GM12878 (cell line): Measurements from ENCODE around the gene TIMM8A. TPM values are rescaled to one million over a fixed set of nuclear protein-coding genes. Genes with fewer than 3 reads are reported as not detected.

Source experiments
- ATAC-seq: fragments of 200-7000 bp; cut with Tn5 transposase; 3 replicates; pipeline ENCODE4 v1.9.1; 2020; ENCODE audit warnings: mild to moderate bottlenecking, moderate library complexity
- BruUV-seq: library from RNA; stranded (reverse); fragments of 400-500 nt; replicated peaks from 2 replicates; lab custom pipeline; 2021; lab: Mats Ljungman, UMichigan
- CTCF ChIA-PET: fragments of 300-600 bp; sonication (Branson Sonifier 250); formaldehyde crosslinking; extraction: SDS; loops from one replicate; lab custom pipeline; 2021; ENCODE audit warnings: inconsistent platforms; lab: Yijun Ruan, JAX
- POLR2A ChIA-PET: fragments of 350-600 bp; formaldehyde crosslinking; extraction: SDS; loops from one replicate; lab custom pipeline; 2021; ENCODE audit warnings: inconsistent platforms; lab: Charles Lee
- RAD21 ChIA-PET: fragments of 300-600 bp; sonication (Branson Sonifier 250); formaldehyde crosslinking; loops from one replicate; lab custom pipeline; 2023; ENCODE audit warnings: antibody characterized with exemption; ENCODE audit not compliant: unreplicated experiment; lab: Charles Lee
- SMC1A ChIA-PET: fragments of 300-600 bp; sonication (Branson Sonifier 250); formaldehyde crosslinking; loops from one replicate; lab custom pipeline; 2023; ENCODE audit not compliant: unreplicated experiment, uncharacterized antibody; lab: Charles Lee
- DNase-seq: peaks from one replicate; pipeline ENCODE4 v3.0.0-alpha.2; 2011; ENCODE audit warnings: low read depth, low spot score
- FAIRE-seq: peaks from 3 replicates; lab custom pipeline; 2011; peaks lifted over from hg19 to GRCh38; lab: Jason Lieb, UNC
- H2AFZ ChIP-seq: 2 replicates; pipeline ENCODE4 v1.6.0; 2011; ENCODE audit warnings: low read depth, low read length, control low read depth; ENCODE audit not compliant: control insufficient read depth
- H3K27ac ChIP-seq: 2 replicates; pipeline ENCODE4 v1.5.1; 2011; ENCODE audit warnings: control low read depth; ENCODE audit not compliant: control insufficient read depth, insufficient read depth
- H3K27me3 ChIP-seq, 2 experiments: replicated peaks in 1 of 2; 2 replicates each; pipeline versions ENCODE4 v1.6.0 to v1.6.1; 2011; ENCODE audit warnings: low read length in 1 of 2; ENCODE audit not compliant: control insufficient read depth in 2 of 2, insufficient read depth in 2 of 2
- H3K36me3 ChIP-seq, 2 experiments: 2 replicates each; pipeline ENCODE4 v1.5.1; 2011; ENCODE audit warnings: low read length in 1 of 2; ENCODE audit not compliant: control insufficient read depth in 2 of 2, insufficient read depth in 2 of 2
- H3K4me1 ChIP-seq: 2 replicates; pipeline ENCODE4 v1.6.1; 2011; ENCODE audit warnings: mild to moderate bottlenecking, low read length, moderate library complexity, mixed read lengths; ENCODE audit not compliant: control insufficient read depth, insufficient read depth
- H3K4me2 ChIP-seq: 2 replicates; pipeline ENCODE4 v1.6.0; 2011; ENCODE audit warnings: control low read depth; ENCODE audit not compliant: control insufficient read depth, insufficient read depth
- H3K4me3 ChIP-seq: fragments of 200-600 bp; sonication (generic); 2 replicates; pipeline ENCODE4 v1.5.1; 2016
- H3K79me2 ChIP-seq: 2 replicates; pipeline ENCODE4 v1.6.0; 2011; ENCODE audit warnings: low read length; ENCODE audit not compliant: control insufficient read depth, insufficient read depth
- H3K9ac ChIP-seq: 2 replicates; pipeline ENCODE4 v1.8.0; 2011; ENCODE audit warnings: low read length, control low read depth, mixed read lengths; ENCODE audit not compliant: control insufficient read depth, insufficient read depth
- H3K9me3 ChIP-seq: replicated peaks from 3 replicates; pipeline ENCODE4 v1.5.1; 2011; ENCODE audit warnings: mild to moderate bottlenecking, low read length; ENCODE audit not compliant: control insufficient read depth, insufficient read depth
- H4K20me1 ChIP-seq: 2 replicates; pipeline ENCODE4 v1.6.0; 2011; ENCODE audit not compliant: control insufficient read depth, insufficient read depth
- ASH2L ChIP-seq: fragments of 300-600, 200-600 bp; sonication (generic); IDR thresholded peaks from 2 replicates; pipeline ENCODE4 v1.6.1; 2017; ENCODE audit warnings: low read depth, mild to moderate bottlenecking, borderline replicate concordance
- BHLHE40 ChIP-seq, 2 experiments: fragments of 450-650 bp in 1 of 2; IDR thresholded peaks; 2 replicates each; pipeline ENCODE4 v1.6.1; 2011 to 2017; ENCODE audit warnings: low read depth in 2 of 2, borderline replicate concordance in 1 of 2, improper control_type of control experiment in 1 of 2, low read length in 1 of 2, mild to moderate bottlenecking in 1 of 2
- ELK1 ChIP-seq: IDR thresholded peaks from 2 replicates; pipeline ENCODE4 v1.6.1; 2012; ENCODE audit warnings: low read depth, low read length, improper control_type of control experiment
- GATAD2B ChIP-seq: fragments of 450-650 bp; conservative IDR thresholded peaks from 2 replicates; pipeline ENCODE4 v1.6.1; 2017; ENCODE audit warnings: low read depth, mild to moderate bottlenecking, moderate library complexity
- HDAC2 ChIP-seq: fragments of 200-600 bp; sonication (generic); IDR thresholded peaks from 2 replicates; pipeline ENCODE4 v1.6.1; 2017
- IKZF2 ChIP-seq, 2 experiments: fragments of 450-650 bp; IDR thresholded peaks; 2 replicates each; pipeline ENCODE4 v1.6.1; 2017; ENCODE audit warnings: mild to moderate bottlenecking in 2 of 2, moderate library complexity in 2 of 2
- MEF2B ChIP-seq: fragments of 450-650 bp; IDR thresholded peaks from 2 replicates; pipeline ENCODE4 v1.6.1; 2018; ENCODE audit warnings: mild to moderate bottlenecking, moderate library complexity; ENCODE audit not compliant: partially characterized antibody, poor library complexity, severe bottlenecking
- MTA2 ChIP-seq: fragments of 450-650 bp; IDR thresholded peaks from 2 replicates; pipeline ENCODE4 v1.6.1; 2016; ENCODE audit warnings: low read depth, mild to moderate bottlenecking, moderate library complexity
- NFYB ChIP-seq: IDR thresholded peaks from 2 replicates; pipeline ENCODE4 v1.6.1; 2011; ENCODE audit warnings: low read depth, mild to moderate bottlenecking, low read length, improper control_type of control experiment, moderate library complexity; ENCODE audit not compliant: insufficient read depth
- NR2C1 ChIP-seq: fragments of 450-650 bp; IDR thresholded peaks from 2 replicates; pipeline ENCODE4 v1.6.1; 2017; ENCODE audit warnings: antibody characterized with exemption, mild to moderate bottlenecking, moderate library complexity
- NRF1 ChIP-seq: conservative IDR thresholded peaks from 2 replicates; pipeline ENCODE4 v1.6.1; 2011; ENCODE audit warnings: mild to moderate bottlenecking, low read depth, low read length, improper control_type of control experiment
- POU2F2 ChIP-seq: IDR thresholded peaks from 3 replicates; pipeline ENCODE4 v1.6.1; 2011; ENCODE audit warnings: low read depth, mild to moderate bottlenecking, low read length, borderline replicate concordance
- SMC3 ChIP-seq: IDR thresholded peaks from 2 replicates; pipeline ENCODE4 v1.6.1; 2011; ENCODE audit warnings: low read length, improper control_type of control experiment, borderline replicate concordance
- ZSCAN29 ChIP-seq: fragments of 450-650 bp; IDR thresholded peaks from 2 replicates; pipeline ENCODE4 v1.6.1; 2017; ENCODE audit warnings: mild to moderate bottlenecking, moderate library complexity
- WGBS: methylation state at CpG from one replicate; pipeline ENCODE4 v1.1.6; 2016; ENCODE audit warnings: low lambda C conversion rate; ENCODE audit not compliant: insufficient replicate concordance, insufficient coverage; ENCODE audit errors: missing lambda C conversion rate; 5-methylcytosine and 5-hydroxymethylcytosine counted together
- in situ Hi-C: fragments of 300-500 bp; cut with MboI; formaldehyde crosslinking; loops from 9 replicates; pipeline ENCODE4 v1.14.3; 2018; ENCODE audit warnings: mixed read lengths
- intact Hi-C: fragments of 100-400 bp; cut with micrococcal nuclease; formaldehyde crosslinking; loops from one replicate; pipeline ENCODE4 v1.14.2; 2022; ENCODE audit not compliant: unreplicated experiment
- polyA plus RNA-seq, 11 experiments: library from polyadenylated mRNA; depleted of rRNA in 4 of 11; unstranded in 6 of 11; stranded (reverse) in 5 of 11; fragments of >200 nt; fragmentation: Nextera tagmentation in 4 of 11; fragmentation: Illumina TruSeq in 1 of 11; extraction: Ambion mirVana in 4 of 11; extraction: Trizol in 1 of 11; gene quantifications; 1 replicate in 1 of 11; 2 replicates in 10 of 11; pipeline versions ENCODE4 v1.2.1 to v1.2.3, GENCODE V29; 2011 to 2016; ENCODE audit warnings: inconsistent platforms in 2 of 11, missing spikeins in 2 of 11, low read depth in 1 of 11
- total RNA-seq, 4 experiments: library from RNA; depleted of rRNA in 3 of 4; stranded (reverse); fragments of >200 nt in 3 of 4; fragmentation: Illumina TruSeq in 1 of 4; extraction: Trizol in 1 of 4; gene quantifications; 2 replicates each; pipeline versions ENCODE4 v1.2.1 to v1.2.3, GENCODE V29; 2013 to 2021

TIMM8A gene
- total and polyA plus RNA-seq, 10 of the 15 experiments (the other 5 are each of a cell fraction or from before 2014, with no cell fraction given), result 6.7 to 92.7 (median 26.5) TPM

- TF ChIP-seq ELK1 (no peak), POU2F2 (peak; percentile 86; the same call in 1 of the 3 replicates), NR2C1 (no peak), IKZF2 (IDR thresholded peaks at IDR 0.05) (0 out of 4 replicates have a peak, but pooled peaks of 1 of the 2 experiments have one; percentile 22), BHLHE40 (IDR thresholded peaks at IDR 0.05; ENCODE audit: borderline replicate concordance in 1 of 2, low read depth in 2 of 2, low read length in 1 of 2) (peak; percentile 72 to 78; a peak in 2 of 4 replicates), HDAC2 (no peak), SMC3 (no peak), NFYB (peak; percentile 66; the same call in 1 of the 2 replicates), MEF2B (no peak), NRF1 (no peak)
Observed at GRCh38 chrX:101383679-101384205, 35.2 kb upstream of the TIMM8A start (continued).

- intact Hi-C loops, result no loop called here
- in situ Hi-C loops, result no loop called here
- H3K36me3 ChIP-seq, result no peaks in the 10 kb centered on the region; a peak in 1 of 4 replicates
- WGBS, result 0% methylated on average over 1 of the region's 1 CpG
- H3K9me3 ChIP-seq, result no peaks in the 10 kb centered on the region
- no peak overlapping the region for H3K4me2 ChIP-seq
- H3K27me3 ChIP-seq, result no peaks in the 10 kb centered on the region
- FAIRE-seq (peak; percentile 13), ATAC-seq (peak; percentile 70), DNase-seq (no peak)
- no peaks in the 10 kb centered on the region for H4K20me1 ChIP-seq
- H3K4me1 ChIP-seq, result no peaks in the 10 kb centered on the region
- H3K27ac ChIP-seq, result no peak overlapping the region
- H3K4me3 ChIP-seq, result no peak overlapping the region
- POLR2A ChIA-PET, result interaction anchor here (0.6 kb wide), 1 partner anchor 11 kb away, joined by 3 read pairs; no protein-coding TSS in a partner anchor
- H3K9ac ChIP-seq, result no peak overlapping the region
- CTCF ChIA-PET, result interaction anchor here (2.0 kb wide), 1 partner anchor 37 kb away, joined by 4 read pairs; no protein-coding TSS in a partner anchor
- RAD21 ChIA-PET, result no interaction called here
- SMC1A ChIA-PET, result interaction anchor here (0.5 to 0.8 kb wide), 3 partner anchors 8 to 12 kb away, joined by 3 read pairs; no protein-coding TSS in a partner anchor
- no peak for TF ChIP-seq GATAD2B
- TF ChIP-seq NFYB, result no peak
- no peak for TF ChIP-seq ASH2L
- TF ChIP-seq ZSCAN29, result no peak
- TF ChIP-seq MTA2, result no peak
- no TSS peak for BruUV-seq
- H2AFZ ChIP-seq, result no peak overlapping the region
- peaks cover 26% of the 10 kb centered on the region for H3K79me2 ChIP-seq
Observed at GRCh38 chrX:101377547-101377946, 29.0 kb upstream of the TIMM8A start.
